ENCODE results near the gene MCM8. TPM values are rescaled to one million over a fixed set of nuclear protein-coding genes. Genes with fewer than 3 reads are reported as not detected.
"Not testable (repeated sequence)": the region's sequence is repeated elsewhere in the genome, so short reads cannot be mapped to it uniquely, and the experiment has no call there.

The MCM8 gene
- total RNA-seq, 1 experiment from 2014 or later = 34.3 TPM

- no peak for DNase-seq (ENCODE audit: low read depth)
These were observed 50.4 kb downstream of the MCM8 start for GRCh38 chr20:6000871-6001270.

- DNase-seq (ENCODE audit: low read depth) = no peak
These were observed 56.1 kb downstream of the MCM8 start for GRCh38 chr20:6006603-6006949.

DNA sequence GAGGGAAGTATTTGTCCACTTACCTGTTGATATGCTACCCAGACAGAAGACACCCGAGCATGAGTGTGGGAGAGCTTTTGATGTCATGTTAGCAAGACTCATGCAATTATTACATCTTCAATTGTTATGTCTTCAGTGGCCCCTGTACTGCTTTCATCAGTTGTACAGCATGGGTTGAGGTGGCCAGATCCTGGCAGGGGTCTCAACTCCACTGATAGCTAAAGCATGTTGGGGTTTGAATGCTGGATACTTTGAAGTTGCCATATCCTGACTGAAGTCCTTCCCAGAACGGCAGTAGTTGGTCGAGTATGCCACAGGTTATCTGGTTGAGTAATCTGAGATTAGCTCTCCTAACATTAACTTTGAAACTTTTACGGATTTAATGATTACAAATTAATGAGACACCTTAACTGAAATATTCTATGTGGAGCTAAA lies 56.7 kb downstream of the MCM8 start:
- no peak for DNase-seq (ENCODE audit: low read depth)

DNA sequence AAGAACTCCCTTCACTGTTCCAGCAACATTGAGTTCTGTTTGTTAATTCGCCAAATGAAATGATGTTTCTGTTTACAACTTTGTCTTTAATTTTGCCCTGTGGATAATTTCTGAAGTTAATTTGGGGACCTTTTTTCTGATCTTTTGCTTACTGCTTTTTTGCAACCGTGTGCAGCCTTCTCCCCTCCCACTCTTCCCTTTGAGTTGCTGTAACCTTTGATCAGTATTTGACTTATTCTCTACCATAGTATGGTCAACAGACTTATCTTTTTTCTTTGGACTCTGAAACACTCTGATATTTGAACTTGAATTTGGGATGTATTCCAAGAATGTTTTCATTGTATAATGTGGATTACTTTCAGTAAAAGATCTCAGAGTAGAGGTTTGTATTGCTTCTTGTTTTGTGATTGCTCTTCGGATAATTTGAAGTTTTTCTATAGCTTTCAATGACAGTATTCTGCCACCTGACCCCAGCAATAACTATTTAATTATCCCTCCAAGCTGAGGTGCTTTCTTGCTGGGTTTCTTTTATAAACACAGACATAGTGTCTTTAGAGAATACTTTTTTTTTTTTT lies 57.2 kb downstream of the MCM8 start:
- no peak for DNase-seq (ENCODE audit: low read depth)

DNA sequence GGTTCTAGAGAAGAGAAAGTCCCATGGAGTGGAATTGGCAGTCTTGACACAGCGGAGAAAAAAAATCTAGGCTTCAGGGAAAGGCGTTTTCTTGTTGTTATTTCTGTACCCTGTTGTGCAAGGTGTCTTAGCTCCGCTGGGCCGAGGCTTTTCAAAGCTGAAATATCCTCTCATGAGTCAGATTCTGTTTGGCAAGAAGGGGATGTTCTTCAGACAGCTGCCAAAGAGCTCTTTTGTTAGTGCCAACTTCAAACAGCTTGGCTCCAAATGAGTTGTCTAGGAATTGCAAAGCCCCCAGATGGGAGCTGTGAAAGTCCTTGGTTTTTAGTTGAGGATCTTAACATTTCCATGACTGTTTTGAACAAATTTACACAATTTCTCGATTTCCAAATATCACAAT lies 57.8 kb downstream of the MCM8 start:
- DNase-seq (ENCODE audit: low read depth) = peak; percentile 96

DNA sequence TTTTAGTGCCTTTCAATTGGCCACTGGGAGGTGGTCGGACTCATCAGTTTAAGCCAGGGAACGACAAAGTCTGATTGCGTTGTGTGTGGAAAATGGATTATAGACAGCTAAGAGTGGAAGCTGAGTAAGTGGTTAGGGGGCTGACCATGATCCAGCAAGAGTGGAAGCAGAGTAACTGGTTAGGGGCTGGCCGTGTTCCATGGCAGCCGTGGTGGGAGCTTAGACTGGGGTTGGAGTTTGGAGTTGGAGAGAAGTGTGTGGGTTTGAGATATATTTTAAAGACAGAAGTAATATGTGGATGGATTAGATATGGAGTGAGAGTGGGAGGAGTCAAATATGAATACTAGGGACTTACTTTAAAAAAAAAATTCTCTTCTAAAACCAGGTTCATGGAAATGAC lies 61.7 kb downstream of the MCM8 start:
- no peak for DNase-seq (ENCODE audit: low read depth)

- no peak for DNase-seq (ENCODE audit: low read depth)
These were observed 63.6 kb downstream of the MCM8 start for GRCh38 chr20:6014017-6014416.

- no peak for DNase-seq (ENCODE audit: low read depth)
These were observed 64.5 kb downstream of the MCM8 start for GRCh38 chr20:6014957-6015356.

DNA sequence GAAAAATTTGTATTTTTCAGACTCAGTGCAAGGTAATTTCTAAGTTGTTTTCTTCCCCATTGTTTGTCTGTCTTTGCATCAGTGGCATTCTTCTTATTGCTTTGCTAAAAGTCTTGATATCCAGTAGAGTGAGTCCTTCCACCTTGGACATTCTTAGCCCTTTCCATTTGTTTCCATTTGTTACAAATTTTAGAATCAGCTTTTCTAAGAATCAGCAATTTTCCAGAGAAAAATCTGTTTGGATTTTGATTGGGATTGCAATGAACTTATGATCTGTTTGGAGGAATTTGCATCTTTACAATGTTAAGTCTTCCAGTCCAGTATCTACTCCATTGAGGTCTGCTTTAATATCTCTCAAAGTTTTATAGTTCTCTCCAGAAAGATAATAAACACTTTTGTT lies 67.0 kb downstream of the MCM8 start:
- DNase-seq (ENCODE audit: low read depth) = no peak

- DNase-seq (ENCODE audit: low read depth) = no peak
These were observed 67.4 kb downstream of the MCM8 start for GRCh38 chr20:6017880-6018279.

DNA sequence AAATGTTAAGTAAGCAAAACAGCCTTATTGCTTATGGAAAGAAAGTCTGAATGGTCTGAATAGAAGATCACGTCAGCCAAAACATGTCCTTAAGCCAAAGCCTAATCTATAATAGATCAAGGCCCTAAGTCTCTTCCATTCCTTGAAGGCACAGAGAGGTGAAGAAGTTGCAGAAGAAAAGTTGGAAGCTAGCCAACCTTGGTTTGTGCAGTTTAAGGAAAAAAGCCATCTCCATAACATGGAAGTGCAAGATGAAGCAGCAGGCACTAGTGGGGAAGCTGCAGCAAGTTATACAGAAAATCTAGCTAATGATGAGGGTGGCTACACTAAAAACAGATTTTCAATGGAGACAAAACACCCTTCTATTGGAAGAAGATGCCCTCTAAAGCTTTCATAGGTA lies 74.3 kb downstream of the MCM8 start:
- no peak for DNase-seq (ENCODE audit: low read depth)

DNA sequence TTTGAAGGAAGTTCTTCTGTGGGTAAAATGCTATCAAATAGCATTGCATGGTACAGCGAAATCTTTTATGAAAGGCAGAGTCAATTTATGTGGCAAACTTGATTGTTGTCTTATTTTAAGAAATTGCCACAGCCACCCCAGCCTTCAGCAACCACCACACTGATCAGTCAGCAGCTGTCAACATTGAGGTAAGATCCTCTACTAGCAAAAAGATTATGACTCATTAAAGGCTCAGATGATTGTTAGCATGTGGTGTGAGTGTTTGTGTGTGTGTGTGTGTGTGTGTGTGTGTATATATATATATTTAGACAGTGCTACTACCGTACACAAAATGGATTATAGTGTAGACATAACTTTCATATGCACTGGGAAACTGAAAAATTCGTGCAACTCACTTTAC lies 75.6 kb downstream of the MCM8 start:
- DNase-seq (ENCODE audit: low read depth) = peak; percentile 93

DNA sequence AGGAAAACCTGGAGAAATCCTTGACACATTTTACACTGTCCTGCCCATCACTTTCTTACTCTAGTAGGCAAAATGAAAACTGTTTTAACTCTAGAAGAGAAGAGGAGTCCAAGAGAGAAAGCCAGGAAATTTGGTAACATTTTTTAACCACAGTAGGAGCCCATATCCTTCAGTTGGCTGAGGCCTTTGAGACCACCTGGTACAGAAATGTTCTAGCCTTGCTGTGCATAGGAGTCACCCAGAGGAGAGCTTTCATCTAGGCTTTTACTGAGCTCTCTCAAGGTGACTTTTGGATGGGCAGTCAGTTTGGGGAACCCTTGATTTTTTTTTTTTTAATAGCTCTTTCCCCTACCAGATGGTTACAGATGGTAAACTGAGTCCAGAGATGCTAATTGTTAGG lies 78.4 kb downstream of the MCM8 start:
- no peak for DNase-seq (ENCODE audit: low read depth)

- peak; percentile 46 for DNase-seq (ENCODE audit: low read depth)
These were observed 79.1 kb downstream of the MCM8 start for GRCh38 chr20:6029538-6029937.

DNA sequence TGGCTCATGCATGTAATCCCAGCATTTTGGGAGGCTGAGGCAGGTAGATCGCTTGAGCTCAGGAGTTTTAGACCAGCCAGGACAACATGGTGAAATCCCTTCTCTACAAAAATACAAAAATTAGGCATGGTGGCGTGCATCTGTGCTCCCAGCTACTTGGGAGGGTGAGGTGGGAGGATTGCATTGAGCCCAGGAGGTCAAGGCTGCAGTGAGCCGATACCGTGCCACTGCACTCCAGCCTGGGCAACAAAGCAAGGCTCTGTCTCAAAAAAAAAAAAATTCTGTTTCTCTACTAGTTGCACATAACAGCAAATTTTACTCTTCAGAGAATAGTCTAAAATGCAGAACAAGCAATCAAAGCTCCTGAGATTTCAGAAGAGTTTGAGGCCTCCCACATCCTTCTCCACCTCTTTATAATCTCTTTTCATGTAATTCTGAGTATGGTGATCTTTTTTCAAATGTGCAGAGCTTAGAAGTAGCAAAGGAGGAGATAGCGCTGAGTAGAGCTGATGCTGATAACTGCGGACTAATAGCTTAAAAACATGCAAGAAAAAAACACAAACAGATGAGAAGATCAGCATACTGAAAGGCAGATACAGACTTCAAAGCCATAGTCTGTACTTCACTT lies 80.1 kb downstream of the MCM8 start:
- no peak for DNase-seq (ENCODE audit: low read depth)

GRCh38 chr20:6032907-6033306 lies 82.5 kb downstream of the MCM8 start:
- DNase-seq (ENCODE audit: low read depth) = not testable (repeated sequence)

DNA sequence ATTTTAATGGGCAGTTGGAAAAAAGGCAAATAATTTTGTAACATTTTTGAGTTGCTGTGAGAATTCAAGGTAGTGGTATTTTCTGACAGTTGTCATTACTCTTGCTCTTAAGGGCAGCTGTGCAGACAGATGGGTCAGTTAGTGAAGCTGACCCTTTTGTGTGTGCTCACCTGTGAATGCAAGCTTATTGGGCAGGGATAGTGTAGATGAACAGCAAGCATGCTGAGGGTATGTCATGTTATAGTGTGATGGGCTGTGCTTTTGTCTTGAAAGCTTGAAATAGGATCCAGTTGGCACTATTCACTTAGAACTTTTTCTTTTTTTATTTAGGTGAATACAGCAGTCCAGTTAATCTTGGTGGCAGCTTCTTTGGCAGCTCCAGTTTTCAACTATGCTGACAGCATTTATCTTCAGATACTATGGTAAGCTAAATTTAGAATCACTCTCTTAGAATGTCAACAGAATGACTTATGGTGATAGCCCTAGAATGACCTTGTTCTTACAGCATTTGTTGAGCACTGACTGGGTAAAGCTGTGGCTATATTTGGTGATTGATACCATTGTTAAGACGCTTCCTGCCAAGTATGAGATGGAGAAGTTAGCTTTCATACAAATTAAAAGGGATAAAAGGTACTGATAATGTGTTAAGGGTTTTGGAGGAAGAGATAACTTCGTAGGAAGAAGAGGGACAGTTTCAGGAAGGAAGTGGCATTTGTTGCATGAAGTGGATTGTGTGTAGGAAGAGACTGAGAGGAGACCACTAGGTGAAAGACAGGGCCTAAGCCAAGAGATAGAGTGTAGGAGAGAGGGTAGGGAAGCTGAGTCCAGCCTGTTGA lies 83.9 kb downstream of the MCM8 start:
- DNase-seq (ENCODE audit: low read depth) = no peak

GRCh38 chr20:6036213-6036612 lies 85.8 kb downstream of the MCM8 start:
- DNase-seq (ENCODE audit: low read depth) = no peak

DNA sequence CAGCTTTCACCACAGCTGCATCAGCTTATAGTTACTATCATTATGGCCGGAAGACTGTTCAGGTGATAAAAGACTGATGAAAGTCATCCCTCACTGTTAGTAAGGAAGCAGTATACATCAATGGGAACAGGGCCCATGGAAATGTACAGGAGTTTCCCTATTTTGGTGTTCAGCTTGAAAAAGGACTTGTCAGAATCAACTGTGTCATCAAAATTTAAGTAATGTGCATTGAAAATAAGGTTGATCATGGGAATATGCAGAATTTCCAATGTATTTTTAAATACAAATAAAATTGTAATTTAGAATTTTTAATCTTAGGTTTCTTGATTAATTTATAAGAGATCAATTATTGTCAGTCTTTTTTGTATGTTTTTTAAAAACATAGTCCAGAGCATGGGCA lies 86.6 kb downstream of the MCM8 start:
- DNase-seq (ENCODE audit: low read depth) = no peak

- no peak for DNase-seq (ENCODE audit: low read depth)
These were observed 87.8 kb downstream of the MCM8 start for GRCh38 chr20:6038256-6038655.

DNA sequence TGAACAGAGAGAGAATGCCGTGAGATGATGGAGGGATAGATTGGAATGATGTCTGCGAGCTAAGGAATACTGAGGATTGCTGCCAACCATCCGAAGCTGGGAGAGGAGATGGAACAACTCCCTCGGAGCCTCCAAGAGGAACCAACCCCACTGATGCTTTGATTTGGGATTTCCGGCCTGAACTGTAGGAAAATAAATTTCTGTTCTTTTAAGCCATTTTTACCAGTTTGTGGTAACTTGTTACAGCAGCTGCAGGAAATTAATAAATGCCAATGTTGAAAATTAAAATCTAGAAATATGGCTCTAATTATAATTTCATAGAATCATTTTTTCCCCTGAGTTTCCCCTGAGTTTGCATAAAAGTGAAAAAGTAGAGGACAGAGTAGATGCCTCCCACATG lies 89.3 kb downstream of the MCM8 start:
- no peak for DNase-seq (ENCODE audit: low read depth)

- DNase-seq (ENCODE audit: low read depth) = no peak
These were observed 90.1 kb downstream of the MCM8 start for GRCh38 chr20:6040540-6040939.

All from LHCN-M2 (cell line).